Adrenal gland (tissue), 5 donors: ENCODE measurements around the gene SAMM50.

Experiments used
- CTCF ChIP-seq, 6 experiments: fragments of 450-650 bp in 4 of 6; fragments of 200-600 bp in 2 of 6; sonication (generic) in 1 of 6; IDR thresholded peaks; 1 replicate in 5 of 6; 2 replicates in 1 of 6; pipeline versions ENCODE4 v1.5.1 to v1.8.0; 2016 to 2021; ENCODE audit warnings: antibody characterized with exemption in 6 of 6, mild to moderate bottlenecking in 2 of 6, moderate library complexity in 1 of 6
- POLR2A ChIP-seq, 2 donors: fragments of 450-650 bp; IDR thresholded peaks; one replicate each; pipeline ENCODE4 v1.6.1; 2017; ENCODE audit warnings: antibody characterized with exemption in 2 of 2, mild to moderate bottlenecking in 2 of 2, moderate library complexity in 1 of 2
- donor health status: DM: no; HTN: no; CAD: no.

- TF ChIP-seq CTCF (IDR thresholded peaks at IDR 0.05), result no peak
- no peak for TF ChIP-seq POLR2A (IDR thresholded peaks at IDR 0.05)
Observed at GRCh38 chr22:43956805-43957463, 1.7 kb downstream of the SAMM50 start.
